BJ (cell line): ENCODE measurements around the gene MPPED1. TPM values are rescaled to one million over a fixed set of nuclear protein-coding genes. Genes with fewer than 3 reads are reported as not detected.

Source experiments
- CTCF ChIA-PET: fragments of 350-600 bp; formaldehyde crosslinking; extraction: SDS; loops from one replicate; lab custom pipeline; 2021; ENCODE audit warnings: antibody characterized with exemption, inconsistent platforms; lab: Yijun Ruan, JAX
- POLR2A ChIA-PET: fragments of 300-600 bp; sonication (Branson Sonifier 250); formaldehyde crosslinking; extraction: SDS; loops from one replicate; lab custom pipeline; 2021; ENCODE audit warnings: antibody characterized with exemption; lab: Charles Lee
- DNase-seq: peaks from one replicate; pipeline ENCODE4 v3.0.0-alpha.2; 2011; ENCODE audit warnings: low read depth
- H3K27me3 ChIP-seq: 2 replicates; pipeline ENCODE4 v1.6.0; 2011; ENCODE audit warnings: low read length; ENCODE audit not compliant: control insufficient read depth, insufficient read depth
- H3K36me3 ChIP-seq: 2 replicates; pipeline ENCODE4 v1.5.1; 2011; ENCODE audit warnings: low read length; ENCODE audit not compliant: control insufficient read depth, insufficient read depth
- H3K4me3 ChIP-seq: 2 replicates; pipeline ENCODE4 v1.5.1; 2011; ENCODE audit warnings: low read depth, mild to moderate bottlenecking, control low read depth, low read length
- CTCF ChIP-seq: IDR thresholded peaks from 2 replicates; pipeline ENCODE4 v1.5.1; 2011; ENCODE audit warnings: low read depth, mild to moderate bottlenecking, control low read depth, inconsistent platforms, low read length, moderate library complexity; ENCODE audit not compliant: insufficient read depth
- polyA minus RNA-seq: library from RNA; depleted of rRNA, polyadenylated mRNA; stranded (reverse); fragments of >200 nt; gene quantifications from 2 replicates; pipeline ENCODE4 v1.2.3, GENCODE V29; 2011; rRNA and poly(A)+ RNA removed
- polyA plus RNA-seq: library from polyadenylated mRNA; depleted of rRNA; stranded (reverse); fragments of >200 nt; gene quantifications from 2 replicates; pipeline ENCODE4 v1.2.3, GENCODE V29; 2011; rRNA removed

MPPED1 gene
- polyA plus RNA-seq (not detected in 2 replicates), polyA minus RNA-seq (0.05 TPM in 1 of 2 replicates, not detected in the other)

GRCh38 chr22:43411869-43412807 is at the start of gene MPPED1:
Gene MPPED1 (plus strand): TSS chr22:43412014. CDS start chr22:43424986, 12,972 bp downstream.
- no peak for DNase-seq
- ChIA-PET CTCF (no interaction called here), POLR2A (no interaction called here)
- H3K36me3 ChIP-seq, result no peaks in the 10 kb centered on the region
- peaks cover 29% of the 10 kb centered on the region for H3K27me3 ChIP-seq
- TF ChIP-seq CTCF, result no peak
- H3K4me3 ChIP-seq, result no peak within 1 kb of the TSS

GRCh38 chr22:43363315-43364168 is 48.3 kb upstream of the MPPED1 start:
- Histone ChIP-seq H3K4me3 (no peak overlapping the region), H3K36me3 (no peaks in the 10 kb centered on the region), H3K27me3 (no peaks in the 10 kb centered on the region; the same call in 1 of the 2 replicates)
- no peak for DNase-seq
- CTCF ChIA-PET, result interaction anchor here (2.7 kb wide), 1 partner anchor 17 kb away, joined by 17 read pairs; no protein-coding TSS in a partner anchor
- POLR2A ChIA-PET, result no interaction called here
- TF ChIP-seq CTCF, result no peak

- ChIA-PET POLR2A (no interaction called here), CTCF (interaction anchor here (1.1 to 2.7 kb wide), 3 partner anchors 18 to 90 kb away, joined by 3 to 17 read pairs (median 6); no protein-coding TSS in a partner anchor)
- TF ChIP-seq CTCF, result no peak
- Histone ChIP-seq H3K36me3 (no peaks in the 10 kb centered on the region), H3K27me3 (no peaks in the 10 kb centered on the region; the same call in 1 of the 2 replicates), H3K4me3 (no peak overlapping the region)
- no peak for DNase-seq
These were observed 47.7 kb upstream of the MPPED1 start for GRCh38 chr22:43364169-43364435.

GRCh38 chr22:43365715-43366440 is 45.9 kb upstream of the MPPED1 start:
- CTCF ChIA-PET, result interaction anchor here (0.6 kb wide), 1 partner anchor 582 kb away, joined by 4 read pairs; no protein-coding TSS in a partner anchor
- H3K4me3 ChIP-seq, result no peak overlapping the region
- no peak for DNase-seq
- H3K36me3 ChIP-seq, result no peaks in the 10 kb centered on the region
- no peak for TF ChIP-seq CTCF
- POLR2A ChIA-PET, result no interaction called here
- H3K27me3 ChIP-seq, result peaks cover 3% of the 10 kb centered on the region
